Lower lobe of right lung (tissue), 2 donors: Measurements from ENCODE around the gene PSD4. TPM values are rescaled to one million over a fixed set of nuclear protein-coding genes. Genes with fewer than 3 reads are reported as not detected.

Source experiments
- ATAC-seq, 2 donors: fragments of 200-7000 bp; cut with Tn5 transposase; one replicate each; pipeline ENCODE4 v1.9.1; 2020 to 2022; ENCODE audit warnings: mild to moderate bottlenecking in 2 of 2, moderate library complexity in 2 of 2
- DNase-seq: peaks from one replicate; pipeline ENCODE4 v3.0.0-alpha.2; 2020
- H3K27ac ChIP-seq: fragments of 200-600 bp; one replicate; pipeline ENCODE4 v1.8.0; 2022
- H3K27me3 ChIP-seq: fragments of 200-600 bp; one replicate; pipeline ENCODE4 v1.8.0; 2022; ENCODE audit warnings: low read depth
- H3K36me3 ChIP-seq: fragments of 200-600 bp; one replicate; pipeline ENCODE4 v1.8.0; 2022; ENCODE audit warnings: mild to moderate bottlenecking
- H3K4me1 ChIP-seq: fragments of 200-600 bp; one replicate; pipeline ENCODE4 v1.8.0; 2022
- H3K4me3 ChIP-seq: fragments of 200-600 bp; one replicate; pipeline ENCODE4 v1.8.0; 2022; ENCODE audit warnings: mild to moderate bottlenecking
- H3K9me3 ChIP-seq: fragments of 200-600 bp; one replicate; pipeline ENCODE4 v1.8.0; 2022
- CTCF ChIP-seq: fragments of 200-600 bp; IDR thresholded peaks from one replicate; pipeline ENCODE4 v1.8.0; 2022; ENCODE audit warnings: antibody characterized with exemption, mild to moderate bottlenecking
- intact Hi-C: fragments of 100-400 bp; cut with DNase I; formaldehyde crosslinking; loops from one replicate; pipeline ENCODE4 v1.11.0; 2022
- total RNA-seq: library from RNA; stranded (reverse); fragmentation: NEBNext Ultra II Directional; extraction: Animal tissue kit (Norgen Biotek cat#: 25700); gene quantifications from one replicate; pipeline ENCODE4 v1.2.1, GENCODE V29; 2021
- donor health status: DM: no; HTN: yes; CAD: no; lungs with severe emphysema.

PSD4 gene
- total RNA-seq, 1 donor from 2014 or later, result 43.2 TPM

DNA sequence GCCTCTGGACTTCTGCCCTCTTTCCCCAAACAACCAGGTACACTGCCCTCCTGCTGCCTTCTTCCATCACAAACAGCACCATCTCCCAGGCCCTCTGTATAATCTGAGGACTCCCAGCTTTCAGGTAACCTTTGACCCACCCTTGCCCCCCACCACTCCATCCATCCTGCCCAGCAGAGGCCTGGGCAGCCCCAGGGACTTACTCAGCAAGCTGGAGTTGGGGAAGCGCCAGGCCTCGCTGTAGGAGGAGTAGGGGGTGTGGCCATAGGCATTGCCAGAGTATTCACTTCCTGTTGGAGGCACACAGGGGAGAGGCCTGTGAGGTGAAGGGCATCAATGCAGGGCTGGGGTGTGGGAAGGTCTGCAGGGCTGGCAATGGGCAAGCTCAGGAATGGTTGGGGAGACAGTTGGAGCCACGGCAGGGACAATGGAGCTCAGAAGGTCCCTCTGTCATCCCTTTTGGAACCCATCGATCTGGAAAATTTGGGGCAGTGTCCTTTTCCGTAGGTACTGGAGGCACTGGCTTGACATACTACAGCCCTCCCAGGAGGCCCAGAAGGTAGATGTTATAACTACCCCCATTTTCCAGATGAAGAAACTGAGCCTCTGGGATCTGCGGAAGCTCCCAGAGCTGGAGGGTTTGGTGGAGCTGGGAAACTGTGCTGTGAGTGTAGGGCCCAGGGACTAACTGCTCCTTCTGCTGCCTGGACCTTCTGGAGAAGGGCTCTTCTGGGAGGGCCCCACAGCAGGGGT is 46.3 kb downstream of the PSD4 start:
- Histone ChIP-seq H3K27me3 (no peaks in the 10 kb centered on the region), H3K4me3 (no peak overlapping the region), H3K9me3 (no peaks in the 10 kb centered on the region), H3K36me3 (no peaks in the 10 kb centered on the region), H3K27ac (no peak overlapping the region), H3K4me1 (peaks cover 44% of the 10 kb centered on the region)
- intact Hi-C loops, result no loop called here
- TF ChIP-seq CTCF, result no peak
- peak; percentile 66 to 72 for ATAC-seq
- peak; percentile 80 for DNase-seq

GRCh38 chr2:113220970-113221708 is 47.4 kb downstream of the PSD4 start:
- no peak overlapping the region for H3K4me3 ChIP-seq
- no peak for TF ChIP-seq CTCF
- H3K9me3 ChIP-seq, result no peaks in the 10 kb centered on the region
- no peaks in the 10 kb centered on the region for H3K27me3 ChIP-seq
- intact Hi-C loops, result no loop called here
- no peak overlapping the region for H3K27ac ChIP-seq
- H3K4me1 ChIP-seq, result peaks cover 44% of the 10 kb centered on the region
- H3K36me3 ChIP-seq, result no peaks in the 10 kb centered on the region
- ATAC-seq, result no peak
- DNase-seq, result no peak

DNA sequence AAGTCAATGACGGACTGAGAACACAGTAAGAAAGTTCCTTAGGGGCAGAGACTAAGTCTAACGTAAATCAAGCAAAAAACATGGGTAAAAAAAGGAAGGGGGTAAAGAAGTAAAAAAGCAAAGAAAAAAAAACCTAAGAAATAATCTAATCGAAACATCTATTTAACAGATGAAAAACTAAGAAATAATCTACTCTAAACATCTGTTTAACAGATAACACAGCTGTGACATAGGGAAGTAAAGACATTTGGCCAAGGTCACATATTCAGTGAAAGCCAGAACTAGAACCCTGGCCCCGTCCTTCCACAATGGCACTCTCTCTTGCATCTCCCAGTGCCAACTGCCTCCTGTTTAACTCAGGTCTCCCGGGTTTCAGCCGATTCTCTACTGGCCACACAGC is 48.1 kb downstream of the PSD4 start:
- ATAC-seq, result no peak
- Histone ChIP-seq H3K36me3 (no peaks in the 10 kb centered on the region), H3K4me1 (peaks cover 37% of the 10 kb centered on the region), H3K27ac (no peak overlapping the region), H3K4me3 (no peak overlapping the region), H3K27me3 (no peaks in the 10 kb centered on the region), H3K9me3 (no peaks in the 10 kb centered on the region)
- DNase-seq, result no peak
- intact Hi-C loops, result no loop called here
- no peak for TF ChIP-seq CTCF

GRCh38 chr2:113223813-113224212 is 50.0 kb downstream of the PSD4 start:
- Histone ChIP-seq H3K4me1 (peaks cover 17% of the 10 kb centered on the region), H3K36me3 (no peaks in the 10 kb centered on the region), H3K4me3 (no peak overlapping the region), H3K27ac (no peak overlapping the region), H3K9me3 (no peaks in the 10 kb centered on the region), H3K27me3 (no peaks in the 10 kb centered on the region)
- no peak for ATAC-seq
- TF ChIP-seq CTCF, result no peak
- no peak for DNase-seq
- intact Hi-C loops, result no loop called here

DNA sequence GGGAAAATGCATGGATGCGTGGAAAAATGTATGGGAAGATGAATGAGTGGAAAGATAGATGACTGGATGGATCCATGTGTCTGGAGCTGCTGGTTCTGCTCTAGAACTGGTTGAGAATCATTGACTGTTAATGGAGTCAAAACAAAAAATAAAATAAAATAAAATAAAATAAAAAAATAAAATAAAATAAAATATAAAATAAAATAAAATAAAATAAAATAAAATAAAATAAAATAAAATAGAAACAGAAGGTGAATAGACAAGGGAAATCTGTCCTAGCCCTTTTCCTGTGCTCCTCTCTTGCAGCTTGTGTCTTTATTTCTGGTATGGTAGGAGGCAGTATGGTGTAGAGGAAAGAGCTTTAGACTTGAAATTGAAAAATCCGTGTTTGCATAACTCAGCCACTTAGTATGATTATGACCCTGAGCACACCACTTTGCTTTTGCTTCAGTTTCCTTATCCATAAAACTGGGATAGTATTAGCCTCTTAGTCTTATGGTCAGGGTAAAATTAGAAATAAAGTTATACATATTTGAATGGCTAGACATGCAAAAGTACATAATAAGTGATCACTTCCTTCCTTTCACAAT is 51.0 kb downstream of the PSD4 start:
- H3K9me3 ChIP-seq, result no peaks in the 10 kb centered on the region
- H3K36me3 ChIP-seq, result no peaks in the 10 kb centered on the region
- no peak for TF ChIP-seq CTCF
- no peaks in the 10 kb centered on the region for H3K27me3 ChIP-seq
- peaks cover 8% of the 10 kb centered on the region for H3K4me1 ChIP-seq
- DNase-seq (no peak), ATAC-seq (no peak)
- intact Hi-C loops, result no loop called here
- no peak overlapping the region for H3K4me3 ChIP-seq
- H3K27ac ChIP-seq, result no peak overlapping the region
